ENCODE measurements around the gene HOXB4.

HOXB4 gene

DNA sequence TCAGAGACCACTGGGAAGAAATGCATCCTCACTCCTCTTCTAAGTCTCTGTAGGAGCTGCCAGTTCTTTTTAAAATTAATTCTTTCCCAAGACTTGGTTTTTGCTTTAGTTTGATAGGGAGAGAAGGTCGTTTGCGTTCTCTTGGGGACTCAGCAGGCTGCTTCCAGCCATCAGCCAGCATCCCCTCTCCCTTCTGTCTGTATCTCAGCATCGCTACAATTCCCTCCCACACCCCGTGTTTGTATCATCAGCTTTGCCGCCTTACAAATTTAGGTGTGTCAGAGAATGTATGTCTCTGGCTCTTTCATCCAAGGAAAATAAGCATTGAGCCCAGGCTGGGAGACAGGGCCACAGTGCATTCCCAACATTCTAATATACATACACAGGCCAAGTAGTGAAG lies 21.2 kb upstream of the HOXB4 start:
- no peak for DNase-seq

GRCh38 chr17:48598736-48599135 lies 20.6 kb upstream of the HOXB4 start:
- DNase-seq: no peak

DNA sequence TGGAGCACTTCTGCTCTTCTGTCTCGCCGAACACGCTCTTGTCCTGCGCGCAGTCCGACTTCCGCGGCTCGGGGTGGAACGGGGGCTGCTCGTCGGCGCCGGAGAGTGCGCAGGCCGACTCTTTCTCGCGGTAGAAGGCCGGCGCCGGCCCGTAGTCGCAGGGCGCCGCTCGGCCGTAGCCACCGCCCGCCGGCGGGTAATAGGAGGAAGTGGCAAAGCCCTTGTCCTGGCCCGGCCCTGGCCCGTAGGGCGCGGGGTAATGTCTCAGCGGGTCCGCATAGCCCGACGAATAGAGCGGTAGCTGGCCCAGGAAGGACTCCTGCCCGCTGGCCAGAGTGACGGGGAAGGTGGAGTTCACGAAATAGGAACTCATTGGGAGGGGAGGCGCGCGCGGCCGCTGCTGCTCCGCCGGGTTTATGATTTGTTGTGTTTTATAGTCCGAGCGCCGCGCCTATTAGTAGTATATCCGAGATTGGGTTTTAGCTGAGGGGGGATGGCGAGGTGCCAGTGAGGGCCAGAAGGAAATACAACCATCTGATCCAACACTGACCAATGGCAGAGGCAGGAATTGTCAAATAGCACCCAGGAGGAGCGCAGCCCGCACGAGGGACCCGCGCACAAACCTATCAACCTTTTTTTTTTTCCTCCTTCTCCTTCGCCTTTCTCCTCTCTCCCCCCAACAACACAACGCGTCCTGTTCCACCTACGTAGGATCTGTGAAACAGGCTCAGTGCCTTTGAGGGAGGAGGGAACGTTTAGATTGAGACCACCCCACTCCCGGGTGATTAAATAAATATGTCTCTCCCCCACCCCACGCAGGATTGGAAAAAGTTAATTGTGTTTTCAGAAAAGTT lies 19.9 kb upstream of the HOXB4 start:
- no peak for DNase-seq

DNA sequence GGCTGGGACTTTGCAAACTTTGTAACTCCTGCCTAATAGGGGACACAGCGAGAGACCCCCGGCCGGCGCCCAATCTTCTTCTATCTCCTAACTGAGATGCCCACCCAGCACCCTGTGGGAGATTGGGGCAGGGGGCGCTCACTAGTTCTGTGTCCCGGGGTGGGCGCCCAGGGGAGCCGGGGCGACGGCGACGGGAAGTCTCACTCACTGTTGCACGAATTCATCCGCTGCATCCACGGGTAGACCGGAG lies 19.3 kb upstream of the HOXB4 start:
- DNase-seq: no peak

GRCh38 chr17:48596735-48597527 lies 18.8 kb upstream of the HOXB4 start:
- DNase-seq: no peak

DNA sequence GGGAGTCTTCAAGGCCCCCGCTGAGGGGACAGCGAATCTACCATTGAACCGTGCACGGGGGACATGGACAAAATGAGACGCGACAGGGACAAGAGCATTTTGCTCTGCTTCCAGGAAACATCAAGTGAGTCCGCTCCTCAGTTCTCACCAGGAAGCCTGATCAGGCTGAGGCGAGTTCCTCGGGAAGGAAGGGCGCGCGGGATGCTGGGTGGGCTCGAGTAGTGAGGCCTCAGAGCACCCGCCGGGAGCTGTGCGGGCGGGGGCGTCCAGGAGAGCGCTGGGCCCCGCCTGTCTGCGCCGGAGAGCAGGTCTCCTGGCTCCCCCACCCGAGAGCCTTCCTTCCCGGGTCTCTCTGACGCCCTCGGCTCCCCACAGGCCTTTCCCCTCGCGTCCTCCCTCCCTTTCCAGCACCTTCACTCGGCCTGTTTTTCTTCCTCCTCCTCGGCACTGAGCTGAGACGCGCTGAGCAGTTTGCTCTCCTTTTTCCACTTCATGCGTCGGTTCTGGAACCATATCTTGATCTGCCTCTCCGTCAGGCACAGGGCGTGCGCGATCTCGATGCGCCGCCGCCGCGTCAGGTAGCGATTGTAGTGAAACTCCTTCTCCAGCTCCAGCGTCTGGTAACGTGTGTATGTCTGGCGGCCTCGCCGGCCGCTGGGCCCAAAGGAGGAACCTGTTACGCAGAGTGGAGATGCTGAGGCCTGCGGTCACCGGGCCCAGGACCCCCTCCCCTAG lies 18.0 kb upstream of the HOXB4 start:
- no peak for DNase-seq

- DNase-seq: no peak
Measured at GRCh38 chr17:48595278-48595999, 17.3 kb upstream of the HOXB4 start.

- DNase-seq: no peak
Measured at GRCh38 chr17:48594538-48595277, 16.6 kb upstream of the HOXB4 start.

GRCh38 chr17:48593840-48594537 lies 15.8 kb upstream of the HOXB4 start:
- DNase-seq: peak; percentile 82

GRCh38 chr17:48593126-48593829 lies 15.1 kb upstream of the HOXB4 start, which contains the start of gene HOXB5:
Gene HOXB5 (minus strand): TSS chr17:48593779. CDS start chr17:48593682, 97 bp downstream.
- DNase-seq: no peak

DNA sequence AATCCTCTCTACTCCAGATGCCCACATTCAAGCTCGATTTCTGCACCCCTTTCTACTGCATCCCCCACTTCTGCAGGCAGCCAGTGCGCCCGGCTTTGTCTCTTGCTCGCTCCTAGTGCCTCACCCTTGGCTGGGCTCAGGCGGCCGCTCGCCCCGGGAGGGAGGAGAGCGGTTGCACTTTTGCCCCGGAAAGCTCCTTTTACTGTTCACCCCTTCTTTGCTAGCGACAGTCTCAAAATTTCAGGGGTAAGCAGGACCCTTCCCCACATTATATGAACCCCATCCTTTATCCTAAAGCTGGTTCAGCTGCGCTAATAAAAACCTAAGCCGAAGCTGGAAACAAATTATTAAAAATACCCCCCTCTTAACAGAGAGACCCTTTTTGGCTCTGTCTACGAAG lies 14.4 kb upstream of the HOXB4 start:
- DNase-seq: no peak

GRCh38 chr17:48592057-48592514 lies 13.9 kb upstream of the HOXB4 start:
- no peak for DNase-seq

DNA sequence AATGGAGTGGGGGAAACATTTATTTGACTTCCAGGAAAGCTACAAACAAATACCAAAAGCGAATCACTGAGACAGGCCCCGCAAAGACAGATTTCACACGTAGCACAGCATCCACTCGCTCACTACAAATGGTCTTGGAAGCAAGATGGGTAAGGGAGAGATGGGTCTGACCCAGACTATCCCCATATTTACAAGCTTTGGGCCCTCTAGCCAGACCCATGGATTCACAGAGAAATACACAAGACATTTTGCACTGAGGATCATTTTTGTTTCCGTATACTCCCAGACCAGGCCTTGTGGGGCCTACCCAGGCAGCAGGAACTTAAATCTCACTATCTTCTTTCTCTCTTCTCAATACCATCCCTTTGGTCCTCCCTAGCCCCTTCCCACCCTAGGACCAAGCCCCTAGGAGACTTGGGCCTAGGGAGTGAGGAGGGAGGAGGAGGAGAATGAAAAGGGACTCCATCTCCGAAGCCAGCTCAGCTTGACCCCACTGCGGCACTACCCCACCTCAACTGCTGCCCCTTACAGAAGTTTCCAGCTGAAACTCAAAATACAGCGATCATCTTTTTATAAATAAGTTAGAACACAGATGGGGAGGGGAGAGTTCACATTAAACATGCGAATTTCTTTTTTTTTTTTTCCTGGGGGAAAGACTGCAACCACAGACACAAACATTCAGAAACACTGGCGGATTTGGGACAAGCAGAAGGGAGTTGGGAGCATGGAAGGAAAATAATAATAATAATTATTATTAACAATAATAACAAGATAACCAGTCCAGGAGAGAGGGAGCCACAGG lies 13.3 kb upstream of the HOXB4 start:
- no peak for DNase-seq

DNA sequence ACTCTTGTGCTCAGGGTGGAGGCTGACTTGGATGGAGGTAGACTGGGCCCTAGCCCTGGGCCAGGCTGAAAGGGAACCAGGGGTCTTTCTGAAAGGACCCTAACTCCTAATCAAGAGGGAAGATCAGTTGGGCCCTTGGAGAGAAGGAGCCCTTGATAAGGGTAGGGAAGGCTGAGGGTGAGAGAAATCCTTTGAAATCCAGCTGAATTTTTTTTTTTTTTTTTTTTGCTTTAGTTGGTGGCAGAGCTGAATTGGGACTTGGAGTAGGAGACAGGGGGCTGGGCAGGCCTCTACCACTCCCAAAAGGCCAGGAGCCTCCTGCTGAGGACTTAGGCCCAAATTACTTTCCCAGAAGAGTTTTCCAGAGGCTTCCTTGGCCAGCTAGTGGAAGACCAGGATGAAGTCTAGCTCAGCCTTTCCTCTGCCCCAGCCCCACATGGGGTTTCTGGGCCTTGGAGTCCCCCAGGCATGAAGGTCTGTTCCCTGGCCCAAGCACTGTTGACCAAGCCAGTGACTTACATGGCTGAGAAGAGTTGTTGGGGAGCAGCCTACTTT lies 12.5 kb upstream of the HOXB4 start:
- DNase-seq: no peak

DNA sequence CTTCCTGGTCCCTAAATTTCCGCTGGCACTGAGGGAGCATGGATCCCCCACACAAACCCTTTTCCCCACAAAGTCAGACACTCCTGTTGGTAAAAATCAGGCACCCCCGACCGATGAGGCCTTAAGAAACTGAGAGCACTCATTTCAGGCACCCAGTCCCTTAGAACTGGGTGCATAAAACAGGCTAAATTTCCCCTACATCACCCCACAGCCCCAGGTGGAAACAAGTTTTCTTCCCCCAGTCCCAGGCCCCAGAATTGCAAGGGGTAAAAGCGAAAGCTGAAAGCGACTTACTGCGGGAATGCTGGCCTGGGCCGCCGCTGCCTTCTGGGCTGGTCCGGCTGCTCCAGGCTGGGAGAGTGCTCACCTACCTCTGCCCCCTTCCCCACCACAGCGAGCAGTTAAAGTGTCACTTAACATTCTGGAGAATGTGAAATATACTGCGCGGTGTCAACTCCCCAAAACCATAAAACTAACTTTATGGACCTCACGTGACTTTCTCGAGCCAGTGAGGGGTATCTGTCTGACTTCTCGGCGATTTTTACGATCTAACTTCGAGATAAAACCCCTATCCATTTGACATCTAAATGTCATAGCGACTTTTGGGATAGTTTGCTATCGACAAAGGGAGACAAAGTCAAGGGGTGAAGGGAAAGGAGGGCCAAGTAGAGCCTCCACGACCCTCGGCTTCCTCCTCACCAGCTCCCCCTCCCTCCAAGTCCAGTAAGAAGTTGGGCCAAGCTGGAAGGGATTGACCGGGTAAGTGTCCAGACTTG lies 11.9 kb upstream of the HOXB4 start, which contains the start of gene HOXB3:
HOXB3 (minus strand) TSS at position 411 of the 776 bp plus-strand sequence. CDS start 37,767 bp downstream, outside the sequence.
- DNase-seq: no peak

DNA sequence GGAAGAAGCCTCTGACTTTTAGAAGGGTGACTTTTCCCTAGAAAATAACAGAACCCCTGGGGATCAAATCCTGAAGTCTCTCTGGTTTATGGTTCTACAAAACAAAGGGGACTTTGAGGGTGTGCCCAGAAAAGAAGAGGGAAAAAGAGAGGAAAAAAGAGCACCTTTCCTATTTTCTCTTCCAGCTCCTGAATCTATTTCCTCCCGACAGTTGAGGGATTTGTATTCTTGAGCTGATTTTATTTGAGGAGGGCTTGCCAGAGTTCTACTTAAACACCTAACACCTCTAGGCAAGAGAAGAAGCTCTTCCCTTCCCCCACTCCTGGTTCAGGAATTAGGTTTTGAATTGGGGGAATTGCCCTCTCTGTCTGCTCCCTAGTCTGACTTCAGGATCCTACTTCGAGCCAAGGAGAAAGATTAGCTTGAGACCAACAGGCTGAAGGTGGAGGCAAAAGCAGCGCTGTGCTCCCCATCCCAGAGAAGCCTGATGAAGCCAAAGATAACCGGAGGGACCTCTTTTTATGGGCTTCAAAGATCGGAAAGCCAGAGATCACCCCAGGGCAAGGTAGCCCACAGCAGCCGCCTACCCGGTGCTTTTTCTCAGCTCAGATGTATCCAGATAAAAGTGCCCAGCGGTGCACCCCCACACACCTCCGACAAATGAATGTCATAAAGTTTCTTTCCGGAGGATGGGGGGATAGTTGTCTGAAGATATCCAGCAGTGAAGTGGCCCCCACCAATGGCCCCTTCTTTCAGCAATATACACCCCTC lies 11.1 kb upstream of the HOXB4 start:
- DNase-seq: no peak

DNA sequence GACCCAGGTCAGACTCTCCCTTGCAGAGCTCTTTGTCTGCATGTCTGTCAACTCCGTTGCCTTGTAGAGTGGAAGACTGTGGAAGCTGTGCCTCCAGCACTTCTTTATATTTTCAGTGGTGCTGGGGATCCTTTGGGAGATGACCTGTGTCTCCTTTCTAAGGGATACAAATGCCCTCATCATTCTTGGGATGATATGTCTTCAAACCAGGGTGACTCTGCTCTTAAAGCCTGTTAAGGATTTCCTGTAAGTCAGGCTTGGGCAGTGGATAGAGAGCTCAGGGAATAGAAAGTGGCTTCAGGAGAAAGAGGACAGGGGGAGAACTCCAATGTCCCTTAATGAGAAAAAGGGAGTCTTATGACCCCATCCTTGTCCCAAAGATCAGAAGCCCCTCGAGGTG lies 10.4 kb upstream of the HOXB4 start:
- no peak for DNase-seq

GRCh38 chr17:48588074-48588415 lies 9.9 kb upstream of the HOXB4 start:
- no peak for DNase-seq
